NT2/D1 (cell line): ENCODE measurements around the gene ACP7.
A peak's percentile ranks its signal among the peaks of the same experiment; 100 is the strongest.

Experiments used
- DNase-seq: peaks from one replicate; pipeline ENCODE4 v3.0.0-alpha.2; 2011; ENCODE audit warnings: low read depth, low spot score
- H3K27me3 ChIP-seq: 2 replicates; pipeline ENCODE4 v1.6.0; 2011; ENCODE audit warnings: mild to moderate bottlenecking; ENCODE audit not compliant: insufficient read length, insufficient read depth
- H3K36me3 ChIP-seq: 2 replicates; pipeline ENCODE4 v1.6.1; 2011; ENCODE audit warnings: mild to moderate bottlenecking, low read length, mixed read lengths; ENCODE audit not compliant: insufficient read depth, insufficient read length
- H3K4me1 ChIP-seq: 2 replicates; pipeline ENCODE4 v1.5.1; 2011; ENCODE audit not compliant: insufficient read depth, insufficient read length
- H3K4me3 ChIP-seq: 2 replicates; pipeline ENCODE4 v1.5.1; 2011; ENCODE audit warnings: low read depth; ENCODE audit not compliant: insufficient read length
- H3K9ac ChIP-seq: 2 replicates; pipeline ENCODE4 v1.6.0; 2011; ENCODE audit warnings: low read depth; ENCODE audit not compliant: insufficient read length
- H3K9me3 ChIP-seq: 2 replicates; pipeline ENCODE4 v1.5.1; 2011; ENCODE audit warnings: mild to moderate bottlenecking, low read length; ENCODE audit not compliant: insufficient read depth
- SUZ12 ChIP-seq: IDR thresholded peaks from 2 replicates; pipeline ENCODE4 v1.6.1; 2011; ENCODE audit not compliant: insufficient read length, insufficient read depth; ENCODE audit errors: extremely low read depth
- YY1 ChIP-seq: IDR thresholded peaks from 2 replicates; pipeline ENCODE4 v1.6.1; 2011; ENCODE audit not compliant: insufficient read length, insufficient read depth
- ZNF274 ChIP-seq: IDR thresholded peaks from 2 replicates; pipeline ENCODE4 v1.6.1; 2011; ENCODE audit warnings: mild to moderate bottlenecking, low read depth, low read length

The ACP7 gene

DNA sequence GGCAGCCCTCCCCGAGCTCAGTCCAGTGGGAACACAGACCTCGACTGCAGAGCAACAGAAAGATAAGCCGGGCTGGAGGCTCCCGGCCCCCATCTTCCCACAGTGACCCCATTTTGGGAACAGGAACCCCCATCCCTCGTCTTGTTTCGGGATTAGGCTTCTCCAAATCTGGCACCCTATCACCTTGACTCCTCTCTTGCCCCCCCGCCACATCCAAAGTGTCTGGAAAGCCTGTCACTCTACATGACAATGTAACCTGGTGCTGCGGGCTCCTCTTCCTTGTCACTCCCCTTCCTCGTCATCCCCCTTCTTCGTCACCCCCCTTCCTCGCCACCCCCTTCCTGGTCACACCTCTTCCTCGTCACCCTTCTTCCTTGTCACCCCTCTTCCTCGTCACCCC lies 51.5 kb downstream of the ACP7 start:
- Histone ChIP-seq H3K4me3 (no peak overlapping the region), H3K9ac (no peak overlapping the region), H3K9me3 (no peaks in the 10 kb centered on the region), H3K4me1 (peaks cover 38% of the 10 kb centered on the region), H3K36me3 (peaks cover 8% of the 10 kb centered on the region), H3K27me3 (no peaks in the 10 kb centered on the region)
- TF ChIP-seq ZNF274 (no peak), YY1 (no peak), SUZ12 (no peak)
- no peak for DNase-seq

DNA sequence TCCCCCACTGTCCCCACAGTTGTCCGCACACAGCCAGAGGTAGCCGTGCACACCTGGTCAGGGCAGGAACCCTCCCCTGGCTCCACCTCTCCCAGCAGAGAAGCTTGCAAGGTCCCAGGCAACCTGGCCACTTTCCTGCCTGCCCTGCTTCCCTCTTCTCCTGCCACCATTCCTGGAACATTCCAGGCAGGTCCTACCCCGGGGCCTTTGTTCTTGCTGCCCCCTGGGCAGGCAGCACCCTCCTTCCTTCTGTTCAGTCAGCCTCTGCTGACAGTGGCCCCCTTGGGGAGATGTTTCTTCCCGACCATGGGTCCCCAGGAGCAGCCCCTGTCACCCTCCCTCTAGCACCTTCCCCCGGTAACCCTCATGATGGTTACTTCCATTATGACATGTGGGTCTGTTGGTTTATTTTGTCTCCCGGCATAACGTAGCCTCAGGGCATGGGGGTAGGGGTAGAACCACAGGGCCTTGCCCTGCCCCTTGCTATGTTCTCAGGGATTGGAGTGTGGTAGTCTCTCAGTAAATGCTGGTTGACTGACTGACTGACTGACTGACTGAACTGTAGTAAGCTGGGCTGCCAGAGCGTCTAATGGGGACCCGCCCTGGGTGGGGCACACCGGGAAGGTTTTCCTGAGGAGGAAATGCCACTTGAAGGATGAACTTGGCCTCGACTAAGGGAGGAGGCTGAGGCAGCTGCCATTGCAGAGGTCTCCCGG lies 52.2 kb downstream of the ACP7 start:
- Histone ChIP-seq H3K4me3 (no peak overlapping the region), H3K9ac (peak overlapping the region; percentile 8), H3K27me3 (no peaks in the 10 kb centered on the region), H3K36me3 (peaks cover 8% of the 10 kb centered on the region), H3K4me1 (peaks cover 37% of the 10 kb centered on the region), H3K9me3 (no peaks in the 10 kb centered on the region)
- no peak for DNase-seq
- TF ChIP-seq SUZ12, result no peak
- no peak for TF ChIP-seq ZNF274
- TF ChIP-seq YY1, result no peak

- no peaks in the 10 kb centered on the region for H3K9me3 ChIP-seq
- peaks cover 35% of the 10 kb centered on the region for H3K4me1 ChIP-seq
- no peak for TF ChIP-seq ZNF274
- no peak for TF ChIP-seq YY1
- no peak for TF ChIP-seq SUZ12
These were observed 53.0 kb downstream of the ACP7 start for GRCh38 chr19:39137131-39137530.

DNA sequence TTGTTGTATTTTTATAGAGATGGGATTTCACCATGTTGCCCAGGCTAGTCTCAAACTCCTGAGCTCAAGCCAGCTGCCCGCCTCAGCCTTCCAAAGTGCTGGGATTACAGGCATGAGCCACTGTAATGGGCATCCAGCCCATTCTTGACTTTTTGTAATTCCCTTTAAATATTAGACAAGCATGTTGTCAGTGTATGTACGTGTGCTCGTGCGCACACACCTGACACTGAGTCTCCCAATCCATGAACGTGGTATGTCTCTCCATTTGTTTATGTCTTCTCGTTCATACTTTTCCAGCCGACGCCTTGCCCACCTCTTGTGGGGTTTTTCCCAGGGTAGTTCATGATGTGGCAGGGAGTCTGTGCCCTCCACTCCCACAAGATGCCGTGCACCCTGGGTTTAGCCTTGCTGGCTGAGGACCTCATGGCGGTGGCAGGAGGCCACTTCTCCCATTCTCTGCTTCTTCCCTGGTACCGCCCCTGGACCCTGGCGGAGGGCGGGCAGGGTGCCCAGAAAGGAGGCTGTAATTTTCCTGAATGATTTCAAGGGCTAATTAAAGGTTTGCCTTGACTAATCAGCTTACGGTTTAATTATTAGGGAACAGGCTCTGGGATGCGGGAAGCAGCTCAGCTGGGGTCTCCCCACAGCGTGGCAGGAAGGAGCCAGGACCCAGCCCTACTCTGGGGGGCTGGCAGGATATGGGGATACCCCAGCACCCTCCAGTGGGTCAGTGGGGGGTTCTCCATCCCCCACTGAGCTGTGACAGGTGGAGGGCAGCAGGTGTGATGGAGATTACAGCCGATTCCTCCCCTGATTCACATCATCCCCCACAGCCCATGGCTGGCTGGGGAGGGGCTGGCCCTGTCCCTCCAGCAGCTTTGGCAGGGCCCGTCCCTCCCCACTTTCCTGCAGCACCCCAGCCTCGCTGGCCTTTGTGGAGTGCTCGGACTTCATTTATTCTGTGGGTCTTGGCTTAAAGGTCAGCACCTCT lies 54.3 kb downstream of the ACP7 start:
- peaks cover 11% of the 10 kb centered on the region for H3K36me3 ChIP-seq
- H3K9me3 ChIP-seq, result no peaks in the 10 kb centered on the region
- peaks cover 32% of the 10 kb centered on the region for H3K4me1 ChIP-seq
- TF ChIP-seq ZNF274 (no peak), SUZ12 (no peak), YY1 (no peak)
- no peak overlapping the region for H3K4me3 ChIP-seq
- no peaks in the 10 kb centered on the region for H3K27me3 ChIP-seq
- DNase-seq, result no peak
- H3K9ac ChIP-seq, result no peak overlapping the region

More at GRCh38 chr19:39137131-39137530, 53.0 kb downstream of the ACP7 start:
- no peak for DNase-seq
- Histone ChIP-seq H3K4me3 (no peak overlapping the region), H3K9ac (no peak overlapping the region), H3K36me3 (peaks cover 6% of the 10 kb centered on the region), H3K27me3 (no peaks in the 10 kb centered on the region)

- Histone ChIP-seq H3K4me3 (no peak overlapping the region), H3K9me3 (no peaks in the 10 kb centered on the region), H3K4me1 (peaks cover 35% of the 10 kb centered on the region), H3K36me3 (peaks cover 11% of the 10 kb centered on the region), H3K9ac (peak overlapping the region; percentile 16), H3K27me3 (no peaks in the 10 kb centered on the region)
- TF ChIP-seq SUZ12, result no peak
- TF ChIP-seq YY1, result no peak
- no peak for TF ChIP-seq ZNF274
- DNase-seq, result peak; percentile 77
These were observed 55.2 kb downstream of the ACP7 start for GRCh38 chr19:39139305-39139874.

GRCh38 chr19:39139971-39140453 lies 55.8 kb downstream of the ACP7 start:
- TF ChIP-seq YY1, result no peak
- TF ChIP-seq SUZ12, result no peak
- no peak for TF ChIP-seq ZNF274
- no peak for DNase-seq
- H3K36me3 ChIP-seq, result peaks cover 11% of the 10 kb centered on the region
- peaks cover 37% of the 10 kb centered on the region for H3K4me1 ChIP-seq
- H3K4me3 ChIP-seq, result no peak overlapping the region
- no peaks in the 10 kb centered on the region for H3K9me3 ChIP-seq
- no peaks in the 10 kb centered on the region for H3K27me3 ChIP-seq
- peak overlapping the region; percentile 16 for H3K9ac ChIP-seq
